DND-41 (cell line): ENCODE measurements around the gene PIM1.

Source experiments
- EZH2 ChIP-seq: IDR thresholded peaks from 3 replicates; pipeline ENCODE4 v1.6.1; 2012; ENCODE audit warnings: borderline replicate concordance, low read depth, mild to moderate bottlenecking, moderate library complexity, low read length, inconsistent platforms; ENCODE audit not compliant: severe bottlenecking
- TF ChIP-seq, protein P1 (sequence below): IDR thresholded peaks from 2 replicates; pipeline ENCODE4 v1.5.1; 2012; ENCODE audit warnings: borderline replicate concordance, low read length, moderate library complexity, mild to moderate bottlenecking; ENCODE audit not compliant: poor library complexity, severe bottlenecking; ENCODE audit errors: extremely low read depth

DNA sequence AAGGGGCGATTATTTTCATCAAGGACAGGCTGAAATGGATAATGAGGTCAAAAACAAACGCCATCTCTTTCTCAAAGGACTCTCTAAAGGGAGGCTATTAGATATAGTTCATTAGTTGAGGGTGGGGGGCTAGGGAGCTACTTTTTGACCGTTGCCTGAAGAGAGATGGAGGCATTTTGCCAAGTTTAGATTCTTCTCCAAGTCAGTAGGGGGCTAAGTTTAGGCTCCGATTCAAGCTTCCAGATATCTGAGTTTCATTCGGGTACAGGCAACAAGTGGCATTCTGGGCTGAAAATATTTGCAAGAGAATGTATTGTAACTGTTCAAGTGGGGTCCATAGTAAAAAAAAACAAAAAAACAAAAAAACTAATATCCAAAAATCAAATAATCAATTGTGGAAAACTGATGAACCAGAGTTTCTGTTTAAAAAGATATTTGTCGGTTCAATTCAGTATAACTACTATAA lies 43.4 kb upstream of the PIM1 start:
- TF ChIP-seq, protein P1, sequence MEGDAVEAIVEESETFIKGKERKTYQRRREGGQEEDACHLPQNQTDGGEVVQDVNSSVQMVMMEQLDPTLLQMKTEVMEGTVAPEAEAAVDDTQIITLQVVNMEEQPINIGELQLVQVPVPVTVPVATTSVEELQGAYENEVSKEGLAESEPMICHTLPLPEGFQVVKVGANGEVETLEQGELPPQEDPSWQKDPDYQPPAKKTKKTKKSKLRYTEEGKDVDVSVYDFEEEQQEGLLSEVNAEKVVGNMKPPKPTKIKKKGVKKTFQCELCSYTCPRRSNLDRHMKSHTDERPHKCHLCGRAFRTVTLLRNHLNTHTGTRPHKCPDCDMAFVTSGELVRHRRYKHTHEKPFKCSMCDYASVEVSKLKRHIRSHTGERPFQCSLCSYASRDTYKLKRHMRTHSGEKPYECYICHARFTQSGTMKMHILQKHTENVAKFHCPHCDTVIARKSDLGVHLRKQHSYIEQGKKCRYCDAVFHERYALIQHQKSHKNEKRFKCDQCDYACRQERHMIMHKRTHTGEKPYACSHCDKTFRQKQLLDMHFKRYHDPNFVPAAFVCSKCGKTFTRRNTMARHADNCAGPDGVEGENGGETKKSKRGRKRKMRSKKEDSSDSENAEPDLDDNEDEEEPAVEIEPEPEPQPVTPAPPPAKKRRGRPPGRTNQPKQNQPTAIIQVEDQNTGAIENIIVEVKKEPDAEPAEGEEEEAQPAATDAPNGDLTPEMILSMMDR: no peak
- TF ChIP-seq EZH2: no peak
